Erythroblast (primary cell): ENCODE measurements around the gene OR52B6.

Experiments
- GATA1 ChIP-seq: IDR thresholded peaks from 2 replicates; pipeline ENCODE4 v1.6.1; 2011; ENCODE audit warnings: low read depth, mild to moderate bottlenecking, control low read depth, low read length, moderate library complexity
- POLR2A ChIP-seq: IDR thresholded peaks from 2 replicates; pipeline ENCODE4 v1.6.1; 2011; ENCODE audit warnings: mild to moderate bottlenecking, low read length

DNA sequence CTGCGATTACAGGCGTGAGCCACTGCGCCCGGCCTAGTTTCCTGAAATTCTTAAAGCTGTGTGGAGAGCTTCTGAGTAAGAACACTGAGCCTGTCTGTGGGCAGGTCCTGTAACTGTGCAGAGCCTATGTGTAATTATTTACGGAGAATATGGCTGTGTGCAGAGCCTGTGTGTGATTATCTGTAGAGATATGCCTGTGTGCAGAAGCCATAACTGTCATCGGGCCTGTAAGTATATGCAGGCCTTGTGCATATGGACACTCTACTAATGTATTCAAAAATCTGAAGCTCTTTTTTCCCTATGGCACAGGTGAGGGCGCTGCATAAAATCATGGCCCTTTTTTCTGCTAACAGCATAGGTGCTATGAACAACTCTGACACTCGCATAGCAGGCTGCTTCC, at the start of gene OR52B6:
- TF ChIP-seq POLR2A, result no peak
- TF ChIP-seq GATA1, result no peak
